KMS-11 (cell line): ENCODE results near the gene HLA-DPA1.

Source experiments
- H2AFZ ChIP-seq: fragments of 200-600 bp; sonication (generic); 2 replicates; pipeline ENCODE4 v1.6.1; 2016; ENCODE audit warnings: antibody characterized with exemption, mixed run types, low read depth
- H3K27ac ChIP-seq: fragments of 200-600 bp; sonication (generic); 2 replicates; pipeline ENCODE4 v1.6.1; 2016; ENCODE audit warnings: mild to moderate bottlenecking, mixed run types
- H3K27me3 ChIP-seq: fragments of 200-600 bp; sonication (generic); 2 replicates; pipeline ENCODE4 v1.6.1; 2017; ENCODE audit warnings: mild to moderate bottlenecking, low read depth, mixed run types, moderate library complexity; ENCODE audit not compliant: insufficient read depth
- H3K36me3 ChIP-seq: fragments of 200-600 bp; sonication (generic); 2 replicates; pipeline ENCODE4 v1.6.1; 2017; ENCODE audit warnings: mild to moderate bottlenecking, mixed run types; ENCODE audit not compliant: insufficient read depth
- H3K4me1 ChIP-seq: fragments of 200-600 bp; sonication (generic); 2 replicates; pipeline ENCODE4 v1.6.1; 2016; ENCODE audit warnings: mild to moderate bottlenecking, low read depth, mixed run types; ENCODE audit not compliant: poor library complexity, severe bottlenecking
- H3K4me2 ChIP-seq: fragments of 200-600 bp; sonication (generic); 2 replicates; pipeline ENCODE4 v1.7.0; 2016; ENCODE audit warnings: mild to moderate bottlenecking, mixed run types
- H3K4me3 ChIP-seq: fragments of 200-600 bp; sonication (generic); IDR thresholded peaks from 2 replicates; pipeline ENCODE4 v1.6.1; 2017; ENCODE audit warnings: low read depth, low read length, mixed read lengths; ENCODE audit not compliant: insufficient read depth
- H3K79me2 ChIP-seq: fragments of 200-600 bp; sonication (generic); 2 replicates; pipeline ENCODE4 v1.6.1; 2016; ENCODE audit warnings: low read depth, mixed run types; ENCODE audit not compliant: insufficient read depth
- H3K9ac ChIP-seq: fragments of 200-600 bp; sonication (generic); 2 replicates; pipeline ENCODE4 v1.6.1; 2016; ENCODE audit warnings: mild to moderate bottlenecking, mixed run types
- H4K20me1 ChIP-seq: fragments of 200-600 bp; sonication (generic); 2 replicates; pipeline ENCODE4 v1.6.1; 2016; ENCODE audit warnings: mild to moderate bottlenecking, mixed run types; ENCODE audit not compliant: insufficient read depth
- TF ChIP-seq, protein P1 (sequence below): fragments of 200-600 bp; sonication (generic); conservative IDR thresholded peaks from 2 replicates; pipeline ENCODE4 v1.6.1; 2017; ENCODE audit warnings: low read depth, mild to moderate bottlenecking, antibody characterized with exemption, low read length, moderate library complexity, mixed read lengths

Gene HLA-DPA1

DNA sequence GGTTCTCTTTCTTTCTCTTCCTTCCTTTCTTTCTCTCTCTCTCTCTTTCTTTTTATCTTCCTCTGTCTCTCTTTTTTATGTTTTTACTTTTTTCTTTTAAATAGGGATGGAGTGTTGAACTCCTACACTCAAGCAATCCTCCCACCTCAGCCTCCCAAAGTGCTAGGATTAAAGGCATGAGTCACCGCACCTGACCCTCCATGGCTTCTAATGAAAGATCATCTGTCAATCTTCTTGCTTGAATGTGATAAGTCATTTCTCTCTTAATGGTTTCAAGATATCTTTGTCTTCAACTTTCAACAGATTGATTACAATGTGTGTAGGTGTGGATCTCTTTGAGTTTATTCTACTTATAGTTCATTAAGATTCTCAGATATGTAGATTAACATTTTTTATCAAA, 38.9 kb downstream of the HLA-DPA1 start:
- H2AFZ ChIP-seq = no peak overlapping the region
- TF ChIP-seq, protein P1, sequence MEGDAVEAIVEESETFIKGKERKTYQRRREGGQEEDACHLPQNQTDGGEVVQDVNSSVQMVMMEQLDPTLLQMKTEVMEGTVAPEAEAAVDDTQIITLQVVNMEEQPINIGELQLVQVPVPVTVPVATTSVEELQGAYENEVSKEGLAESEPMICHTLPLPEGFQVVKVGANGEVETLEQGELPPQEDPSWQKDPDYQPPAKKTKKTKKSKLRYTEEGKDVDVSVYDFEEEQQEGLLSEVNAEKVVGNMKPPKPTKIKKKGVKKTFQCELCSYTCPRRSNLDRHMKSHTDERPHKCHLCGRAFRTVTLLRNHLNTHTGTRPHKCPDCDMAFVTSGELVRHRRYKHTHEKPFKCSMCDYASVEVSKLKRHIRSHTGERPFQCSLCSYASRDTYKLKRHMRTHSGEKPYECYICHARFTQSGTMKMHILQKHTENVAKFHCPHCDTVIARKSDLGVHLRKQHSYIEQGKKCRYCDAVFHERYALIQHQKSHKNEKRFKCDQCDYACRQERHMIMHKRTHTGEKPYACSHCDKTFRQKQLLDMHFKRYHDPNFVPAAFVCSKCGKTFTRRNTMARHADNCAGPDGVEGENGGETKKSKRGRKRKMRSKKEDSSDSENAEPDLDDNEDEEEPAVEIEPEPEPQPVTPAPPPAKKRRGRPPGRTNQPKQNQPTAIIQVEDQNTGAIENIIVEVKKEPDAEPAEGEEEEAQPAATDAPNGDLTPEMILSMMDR = no peak

GRCh38 chr6:33030245-33030644, 43.2 kb downstream of the HLA-DPA1 start:
- H3K36me3 ChIP-seq = no peaks in the 10 kb centered on the region

More for the DNA sequence above, 38.9 kb downstream of the HLA-DPA1 start:
- H3K9ac ChIP-seq = no peak overlapping the region
- H4K20me1 ChIP-seq = no peaks in the 10 kb centered on the region
- H3K27ac ChIP-seq = no peak overlapping the region
- H3K4me1 ChIP-seq = peaks cover under 1% of the 10 kb centered on the region
- no peaks in the 10 kb centered on the region for H3K27me3 ChIP-seq
- H3K36me3 ChIP-seq = no peaks in the 10 kb centered on the region
- H3K79me2 ChIP-seq = no peaks in the 10 kb centered on the region
- no peak overlapping the region for H3K4me2 ChIP-seq
- no peak overlapping the region for H3K4me3 ChIP-seq

GRCh38 chr6:33029328-33030184, 43.9 kb downstream of the HLA-DPA1 start:
- Histone ChIP-seq H2AFZ (no peak overlapping the region), H3K27me3 (no peaks in the 10 kb centered on the region), H3K79me2 (no peaks in the 10 kb centered on the region), H3K4me1 (peaks cover 9% of the 10 kb centered on the region), H3K4me2 (no peak overlapping the region), H4K20me1 (no peaks in the 10 kb centered on the region), H3K27ac (no peak overlapping the region), H3K9ac (no peak overlapping the region), H3K4me3 (no peak overlapping the region), H3K36me3 (no peaks in the 10 kb centered on the region)
- TF ChIP-seq, protein P1 = no peak

More at GRCh38 chr6:33030245-33030644, 43.2 kb downstream of the HLA-DPA1 start:
- H3K4me3 ChIP-seq = no peak overlapping the region
- no peaks in the 10 kb centered on the region for H4K20me1 ChIP-seq
- H3K4me2 ChIP-seq = no peak overlapping the region
- H3K9ac ChIP-seq = no peak overlapping the region
- H3K27me3 ChIP-seq = no peaks in the 10 kb centered on the region
- H3K4me1 ChIP-seq = peaks cover 9% of the 10 kb centered on the region
- TF ChIP-seq, protein P1 = no peak
- H3K79me2 ChIP-seq = no peaks in the 10 kb centered on the region
- H3K27ac ChIP-seq = no peak overlapping the region
- no peak overlapping the region for H2AFZ ChIP-seq

- H3K4me3 ChIP-seq = no peak overlapping the region
- no peaks in the 10 kb centered on the region for H4K20me1 ChIP-seq
- no peaks in the 10 kb centered on the region for H3K27me3 ChIP-seq
- H3K27ac ChIP-seq = no peak overlapping the region
- peaks cover 9% of the 10 kb centered on the region for H3K4me1 ChIP-seq
- TF ChIP-seq, protein P1 = no peak
- H3K36me3 ChIP-seq = no peaks in the 10 kb centered on the region
- H2AFZ ChIP-seq = no peak overlapping the region
- no peak overlapping the region for H3K9ac ChIP-seq
- H3K4me2 ChIP-seq = no peak overlapping the region
- no peaks in the 10 kb centered on the region for H3K79me2 ChIP-seq
Measured at GRCh38 chr6:33028220-33028849, 45.1 kb downstream of the HLA-DPA1 start.
